ENCODE results near the gene KLHL12.

DNA sequence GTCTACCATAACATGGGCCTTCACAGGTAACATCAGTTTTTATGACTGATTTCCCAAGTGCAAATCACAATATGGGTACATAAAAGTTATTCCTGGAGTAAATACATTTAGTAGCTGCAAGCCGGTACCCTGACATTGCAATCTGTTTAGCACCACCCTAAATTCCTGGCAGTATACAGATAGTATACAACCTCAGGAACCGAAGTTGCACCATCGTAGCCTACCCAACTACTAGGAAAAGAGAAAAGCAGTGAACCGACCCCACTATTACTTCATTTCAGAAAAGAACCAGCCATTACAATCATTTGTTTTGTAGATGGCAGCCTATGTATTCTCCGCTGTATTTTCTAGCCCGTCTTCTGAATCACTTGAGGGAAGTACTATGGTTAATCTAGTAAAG, 29.9 kb upstream of the KLHL12 start:
- TF ChIP-seq, protein P1, sequence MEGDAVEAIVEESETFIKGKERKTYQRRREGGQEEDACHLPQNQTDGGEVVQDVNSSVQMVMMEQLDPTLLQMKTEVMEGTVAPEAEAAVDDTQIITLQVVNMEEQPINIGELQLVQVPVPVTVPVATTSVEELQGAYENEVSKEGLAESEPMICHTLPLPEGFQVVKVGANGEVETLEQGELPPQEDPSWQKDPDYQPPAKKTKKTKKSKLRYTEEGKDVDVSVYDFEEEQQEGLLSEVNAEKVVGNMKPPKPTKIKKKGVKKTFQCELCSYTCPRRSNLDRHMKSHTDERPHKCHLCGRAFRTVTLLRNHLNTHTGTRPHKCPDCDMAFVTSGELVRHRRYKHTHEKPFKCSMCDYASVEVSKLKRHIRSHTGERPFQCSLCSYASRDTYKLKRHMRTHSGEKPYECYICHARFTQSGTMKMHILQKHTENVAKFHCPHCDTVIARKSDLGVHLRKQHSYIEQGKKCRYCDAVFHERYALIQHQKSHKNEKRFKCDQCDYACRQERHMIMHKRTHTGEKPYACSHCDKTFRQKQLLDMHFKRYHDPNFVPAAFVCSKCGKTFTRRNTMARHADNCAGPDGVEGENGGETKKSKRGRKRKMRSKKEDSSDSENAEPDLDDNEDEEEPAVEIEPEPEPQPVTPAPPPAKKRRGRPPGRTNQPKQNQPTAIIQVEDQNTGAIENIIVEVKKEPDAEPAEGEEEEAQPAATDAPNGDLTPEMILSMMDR (IDR thresholded peaks at IDR 0.05) = no peak
- no peak for TF ChIP-seq EP300 (IDR thresholded peaks at IDR 0.05)
- TF ChIP-seq POLR2A (IDR thresholded peaks at IDR 0.05; ENCODE audit: low read length) = no peak
- TF ChIP-seq RAD21 (conservative IDR thresholded peaks at IDR 0.05 in 1 of 2, IDR thresholded peaks at IDR 0.05 in 1 of 2) = no peak
- no peak for TF ChIP-seq RFX5 (IDR thresholded peaks at IDR 0.05)
- no peak for TF ChIP-seq ZSCAN20 (CRISPR knock-in tag; IDR thresholded peaks at IDR 0.05)
- TF ChIP-seq CHD4 (IDR thresholded peaks at IDR 0.05; ENCODE audit: borderline replicate concordance) = no peak
- no peak for TF ChIP-seq SREBF2 (IDR thresholded peaks at IDR 0.05)
- TF ChIP-seq JUNB (IDR thresholded peaks at IDR 0.05) = no peak
- TF ChIP-seq, protein P2, sequence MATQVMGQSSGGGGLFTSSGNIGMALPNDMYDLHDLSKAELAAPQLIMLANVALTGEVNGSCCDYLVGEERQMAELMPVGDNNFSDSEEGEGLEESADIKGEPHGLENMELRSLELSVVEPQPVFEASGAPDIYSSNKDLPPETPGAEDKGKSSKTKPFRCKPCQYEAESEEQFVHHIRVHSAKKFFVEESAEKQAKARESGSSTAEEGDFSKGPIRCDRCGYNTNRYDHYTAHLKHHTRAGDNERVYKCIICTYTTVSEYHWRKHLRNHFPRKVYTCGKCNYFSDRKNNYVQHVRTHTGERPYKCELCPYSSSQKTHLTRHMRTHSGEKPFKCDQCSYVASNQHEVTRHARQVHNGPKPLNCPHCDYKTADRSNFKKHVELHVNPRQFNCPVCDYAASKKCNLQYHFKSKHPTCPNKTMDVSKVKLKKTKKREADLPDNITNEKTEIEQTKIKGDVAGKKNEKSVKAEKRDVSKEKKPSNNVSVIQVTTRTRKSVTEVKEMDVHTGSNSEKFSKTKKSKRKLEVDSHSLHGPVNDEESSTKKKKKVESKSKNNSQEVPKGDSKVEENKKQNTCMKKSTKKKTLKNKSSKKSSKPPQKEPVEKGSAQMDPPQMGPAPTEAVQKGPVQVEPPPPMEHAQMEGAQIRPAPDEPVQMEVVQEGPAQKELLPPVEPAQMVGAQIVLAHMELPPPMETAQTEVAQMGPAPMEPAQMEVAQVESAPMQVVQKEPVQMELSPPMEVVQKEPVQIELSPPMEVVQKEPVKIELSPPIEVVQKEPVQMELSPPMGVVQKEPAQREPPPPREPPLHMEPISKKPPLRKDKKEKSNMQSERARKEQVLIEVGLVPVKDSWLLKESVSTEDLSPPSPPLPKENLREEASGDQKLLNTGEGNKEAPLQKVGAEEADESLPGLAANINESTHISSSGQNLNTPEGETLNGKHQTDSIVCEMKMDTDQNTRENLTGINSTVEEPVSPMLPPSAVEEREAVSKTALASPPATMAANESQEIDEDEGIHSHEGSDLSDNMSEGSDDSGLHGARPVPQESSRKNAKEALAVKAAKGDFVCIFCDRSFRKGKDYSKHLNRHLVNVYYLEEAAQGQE (IDR thresholded peaks at IDR 0.05) = no peak
- TF ChIP-seq JUN (IDR thresholded peaks at IDR 0.05) = no peak
- no peak for TF ChIP-seq CHD2 (IDR thresholded peaks at IDR 0.05; ENCODE audit: low read length, partially characterized antibody)
- TF ChIP-seq PHF8 (IDR thresholded peaks at IDR 0.05; ENCODE audit: borderline replicate concordance, low read depth) = no peak
- TF ChIP-seq BHLHE40 (IDR thresholded peaks at IDR 0.05; ENCODE audit: low read depth, low read length) = no peak
